GM19193 (cell line): ENCODE results near the gene NINL.

Experiments used
- POLR2A ChIP-seq: IDR thresholded peaks from 4 replicates; pipeline ENCODE4 v1.6.1; 2011; ENCODE audit not compliant: insufficient read depth, insufficient read length; ENCODE audit errors: extremely low read depth

NINL gene

DNA sequence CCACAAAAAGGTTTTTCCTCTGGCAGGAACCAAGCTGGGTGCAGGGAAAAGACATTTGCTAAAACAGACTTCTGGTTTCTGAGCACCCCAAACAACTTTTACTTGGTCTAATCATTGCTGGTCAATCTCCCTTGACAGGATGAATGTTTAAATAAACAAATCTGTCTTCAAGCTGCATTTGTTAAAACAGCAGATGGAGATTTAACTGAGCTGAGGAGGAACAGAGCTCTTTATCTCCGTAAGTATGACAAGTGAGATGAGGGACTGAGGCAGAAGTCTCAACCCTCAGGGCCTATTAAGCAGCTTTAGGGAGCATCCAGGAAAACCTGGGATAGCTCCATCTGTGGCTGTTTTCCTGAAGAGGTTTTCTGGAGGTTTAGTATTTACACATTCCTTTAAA, 40.6 kb downstream of the NINL start:
- no peak for TF ChIP-seq POLR2A

DNA sequence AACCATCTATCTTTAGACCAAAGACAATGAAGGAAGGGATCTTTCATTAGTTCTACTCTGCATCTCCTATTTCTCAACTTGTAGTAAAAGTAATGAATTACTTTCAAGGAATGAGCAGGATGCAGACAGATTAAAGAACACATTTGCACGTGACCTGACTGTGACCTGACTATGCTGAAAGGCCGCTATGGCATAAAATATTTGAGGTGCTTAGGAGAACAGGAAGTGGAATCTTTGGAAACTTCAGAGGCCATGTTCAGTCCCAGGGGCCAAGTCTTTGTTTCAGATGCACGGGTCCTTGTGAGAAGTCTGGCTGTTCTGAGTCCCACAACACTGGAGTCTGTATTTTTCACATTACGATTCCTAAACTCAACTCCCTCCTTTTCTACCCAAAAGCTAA, 41.0 kb downstream of the NINL start:
- TF ChIP-seq POLR2A: no peak

DNA sequence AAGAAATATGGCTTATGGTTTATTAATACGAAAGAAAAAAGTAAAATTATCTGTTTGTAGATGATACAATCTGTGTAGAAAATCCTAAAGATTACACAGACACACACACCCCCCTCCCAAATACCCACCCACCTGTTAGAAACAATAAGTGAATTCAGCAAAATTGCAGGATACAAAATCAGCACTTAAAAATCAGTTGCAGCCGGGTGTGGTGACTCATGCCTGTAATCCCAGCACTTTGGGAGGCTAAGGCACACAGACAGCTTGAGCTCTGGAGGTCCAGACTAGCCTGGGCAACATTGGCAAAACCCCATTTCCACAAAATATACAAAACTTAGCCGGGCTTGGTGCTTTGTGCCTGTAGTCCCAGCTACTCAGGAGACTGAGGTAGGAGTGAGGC, 42.3 kb downstream of the NINL start:
- no peak for TF ChIP-seq POLR2A

DNA sequence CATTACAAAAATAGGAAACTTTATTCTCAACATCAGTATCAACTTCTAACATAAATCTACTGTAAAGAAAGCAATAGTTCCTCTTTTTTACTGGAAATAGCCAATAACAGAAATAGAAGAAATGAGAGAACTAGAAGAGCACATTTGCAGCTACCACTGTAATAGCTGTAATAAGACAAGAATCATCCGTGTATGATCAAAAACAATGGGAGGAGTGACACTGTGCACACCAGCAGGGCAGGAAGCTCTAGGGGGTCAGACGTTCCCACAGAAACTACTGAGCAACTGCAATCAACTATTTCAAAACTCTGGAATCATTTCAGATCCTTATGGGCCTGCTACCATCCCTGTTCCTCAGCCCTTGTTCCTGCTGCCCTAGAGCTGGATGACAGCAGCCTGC, 43.7 kb downstream of the NINL start:
- TF ChIP-seq POLR2A: no peak

DNA sequence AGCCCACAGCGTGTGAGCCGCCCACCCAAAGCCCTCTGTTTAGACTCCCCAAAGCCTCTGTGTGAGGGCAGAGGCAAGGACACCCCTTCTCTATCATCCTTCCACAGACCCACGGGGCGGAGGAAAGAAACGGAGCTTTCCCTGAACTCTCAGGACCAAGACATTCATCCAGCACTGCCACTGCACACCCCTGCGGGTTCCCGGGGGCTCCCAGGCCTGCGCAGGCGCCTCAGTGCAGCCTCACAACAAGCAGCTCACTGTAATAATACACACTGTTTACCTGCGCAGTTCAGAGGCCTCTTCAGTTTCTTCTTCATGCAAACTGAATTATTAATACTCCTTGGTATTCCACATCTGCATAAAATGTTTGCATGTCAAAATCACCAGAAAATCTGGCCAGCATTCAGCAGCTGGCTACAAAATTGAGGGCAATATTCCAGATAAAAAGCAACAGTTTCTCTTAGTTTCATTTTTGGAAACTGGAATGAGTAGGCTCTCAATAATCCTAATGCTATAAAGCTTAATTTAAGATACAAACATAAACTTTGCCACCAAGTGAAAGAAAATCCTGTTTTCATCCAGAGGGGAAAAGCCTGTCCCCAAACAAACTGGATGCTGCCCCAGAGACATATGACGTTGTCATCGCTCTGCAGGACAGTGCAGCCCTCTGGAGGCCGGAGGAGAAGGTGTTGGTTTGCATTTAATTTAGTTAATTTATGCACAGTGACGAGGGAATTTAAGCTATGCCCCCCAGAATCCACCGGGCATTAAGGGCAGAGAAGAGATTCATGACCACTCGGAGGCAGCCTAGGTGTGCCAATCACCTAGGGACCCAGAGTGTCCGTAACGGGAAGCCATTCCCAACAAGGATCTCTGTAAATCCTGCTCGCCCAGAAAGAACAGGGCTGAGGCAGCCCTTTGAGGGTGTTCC, 45.3 kb downstream of the NINL start:
- no peak for TF ChIP-seq POLR2A

DNA sequence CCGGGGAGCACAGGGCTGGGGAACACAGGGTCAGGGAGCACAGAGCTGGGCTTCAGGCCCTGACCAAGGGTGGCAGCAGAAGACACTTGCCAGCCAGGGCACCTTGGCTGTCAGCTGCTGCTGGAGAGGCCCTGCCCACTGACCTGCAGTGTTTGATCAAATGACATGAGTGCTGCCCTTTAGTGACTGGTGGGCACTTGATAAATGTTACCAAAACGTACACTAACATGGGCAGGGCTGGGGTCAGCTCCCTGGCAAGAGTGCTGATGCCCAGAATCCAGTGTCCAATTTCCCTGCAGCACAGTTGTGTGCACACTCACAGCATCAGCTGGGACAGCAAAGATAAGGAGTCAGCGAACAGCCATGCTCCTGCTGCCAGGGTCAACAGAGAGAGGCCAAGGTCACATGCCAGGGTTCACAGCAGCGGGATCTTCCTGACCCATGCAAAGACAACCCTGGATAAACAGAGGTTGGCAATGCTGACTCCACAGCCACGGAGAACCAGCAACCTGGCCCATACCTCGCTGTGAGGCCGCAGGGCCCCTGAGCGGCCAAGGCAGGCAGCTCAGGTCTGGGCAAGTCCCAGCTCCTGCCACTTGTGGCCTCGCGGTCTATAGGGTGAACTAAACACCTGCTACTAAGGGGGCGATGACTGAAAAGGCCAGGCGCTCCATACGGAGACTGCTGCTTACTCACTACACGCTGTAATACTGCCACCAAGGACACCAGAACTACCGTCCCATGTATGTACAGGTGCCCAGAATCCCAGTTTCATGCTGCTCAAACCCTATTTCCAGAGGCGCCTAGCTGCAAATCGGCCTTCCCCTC, 46.3 kb downstream of the NINL start:
- TF ChIP-seq POLR2A: no peak

DNA sequence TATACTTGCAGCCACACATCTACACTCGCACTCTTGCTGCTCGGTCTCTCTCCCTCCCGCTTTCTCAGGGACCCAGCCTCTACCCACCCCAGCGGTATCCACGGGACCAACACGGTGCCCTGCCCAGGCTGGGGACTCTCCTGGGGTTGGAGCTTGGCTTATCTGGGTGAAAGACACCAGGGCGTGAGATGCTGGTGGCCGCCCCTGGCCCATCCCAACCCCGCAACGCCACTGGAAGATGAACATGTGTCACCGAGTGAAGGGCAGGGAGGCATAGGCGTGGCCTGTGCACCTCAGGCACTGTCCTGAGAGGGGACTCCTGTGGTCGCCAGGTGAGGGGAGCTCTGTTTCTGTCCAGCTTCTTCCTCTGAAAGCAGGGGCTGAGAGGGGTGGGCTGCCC, 47.4 kb downstream of the NINL start:
- no peak for TF ChIP-seq POLR2A

DNA sequence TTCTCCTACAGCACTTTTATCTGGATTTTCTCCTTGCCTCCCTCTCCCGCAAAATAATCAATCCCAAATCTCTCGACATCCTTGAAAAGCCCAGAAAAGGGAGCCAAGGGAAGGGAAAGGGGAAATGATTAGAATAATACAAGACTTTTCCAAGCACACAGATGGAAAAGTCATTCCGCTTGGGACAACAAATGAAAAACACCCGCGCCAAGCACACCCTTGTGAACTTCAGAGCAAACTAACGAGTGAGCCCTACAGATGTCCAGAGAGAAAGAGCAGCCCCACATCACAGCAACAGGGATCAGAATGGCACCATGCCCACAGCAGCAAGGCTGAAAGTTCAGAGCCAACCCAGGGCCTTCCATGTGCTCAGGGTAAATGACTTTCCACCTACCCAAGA, 49.6 kb downstream of the NINL start:
- no peak for TF ChIP-seq POLR2A

DNA sequence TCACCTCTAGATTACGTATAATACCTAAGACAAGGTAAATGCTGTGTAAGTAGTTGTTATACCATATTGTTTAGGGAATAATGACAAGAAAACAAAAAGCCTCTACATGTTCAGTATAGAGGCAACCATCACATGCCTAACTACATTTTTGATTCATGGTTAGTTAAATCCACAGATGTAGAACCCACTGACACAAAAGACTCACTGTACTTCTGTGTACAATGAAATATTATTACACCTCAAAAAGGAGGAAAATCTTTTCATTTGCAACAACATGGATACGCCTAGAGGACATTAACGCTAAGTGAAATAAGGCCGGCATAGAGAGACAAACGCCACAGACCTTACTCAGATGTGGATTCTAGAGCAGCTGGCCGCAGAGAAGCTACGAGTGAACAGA, 50.5 kb downstream of the NINL start:
- no peak for TF ChIP-seq POLR2A

DNA sequence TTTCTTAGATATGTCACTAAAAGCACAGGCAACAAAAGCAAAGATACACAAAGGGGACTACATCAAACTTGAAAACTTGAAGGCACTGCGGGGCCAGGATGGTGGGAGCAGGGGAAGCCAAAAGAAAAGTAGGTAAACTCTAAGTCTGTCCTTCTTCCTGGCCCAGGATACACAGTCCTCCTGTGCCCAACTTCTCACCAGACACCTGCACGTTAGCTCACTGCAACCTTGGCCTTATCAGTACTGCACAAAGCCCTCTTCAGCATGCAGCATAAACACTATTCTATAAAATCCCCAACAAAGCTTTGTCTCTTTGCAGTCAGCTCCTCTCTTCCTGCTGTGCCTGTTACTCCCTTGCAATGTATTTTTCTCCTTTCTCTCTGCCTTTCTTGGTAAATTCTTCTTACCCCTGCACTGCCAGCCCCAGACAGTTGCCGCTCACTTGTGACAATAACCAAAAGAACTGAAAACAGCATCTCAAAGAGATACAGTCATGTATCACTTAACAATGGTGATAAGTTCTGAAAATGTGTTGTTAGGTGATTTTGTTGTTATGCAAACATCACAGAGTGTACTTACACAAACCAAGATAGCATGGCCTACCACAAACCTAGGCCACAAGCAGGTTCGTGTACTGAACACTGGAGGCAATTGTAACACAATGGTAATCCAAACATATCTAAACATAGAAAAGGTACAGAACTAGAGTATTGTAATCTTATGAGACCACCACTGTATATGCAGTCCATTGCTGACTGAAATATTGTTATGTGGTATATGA, 51.2 kb downstream of the NINL start:
- TF ChIP-seq POLR2A: no peak

DNA sequence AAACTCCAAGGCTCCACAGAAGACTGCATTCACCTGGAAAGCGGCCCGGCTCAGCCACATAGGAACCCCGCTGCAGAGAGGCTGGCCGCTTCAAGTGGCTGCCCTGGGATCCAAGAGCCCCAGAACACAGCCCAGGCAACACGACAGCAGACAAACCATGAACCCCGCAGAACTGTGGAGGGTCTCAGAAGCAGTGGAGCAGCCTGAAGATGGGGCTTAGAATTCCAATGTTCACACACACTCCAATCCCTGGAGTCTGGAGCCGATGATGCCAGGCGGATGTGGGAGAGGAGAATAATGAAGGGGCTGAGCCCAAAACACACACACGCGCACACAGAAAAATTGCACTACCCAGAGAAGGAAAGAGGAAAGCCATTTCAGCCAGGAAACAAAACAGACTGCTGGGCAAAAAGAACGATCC, 52.4 kb downstream of the NINL start:
- TF ChIP-seq POLR2A: no peak

DNA sequence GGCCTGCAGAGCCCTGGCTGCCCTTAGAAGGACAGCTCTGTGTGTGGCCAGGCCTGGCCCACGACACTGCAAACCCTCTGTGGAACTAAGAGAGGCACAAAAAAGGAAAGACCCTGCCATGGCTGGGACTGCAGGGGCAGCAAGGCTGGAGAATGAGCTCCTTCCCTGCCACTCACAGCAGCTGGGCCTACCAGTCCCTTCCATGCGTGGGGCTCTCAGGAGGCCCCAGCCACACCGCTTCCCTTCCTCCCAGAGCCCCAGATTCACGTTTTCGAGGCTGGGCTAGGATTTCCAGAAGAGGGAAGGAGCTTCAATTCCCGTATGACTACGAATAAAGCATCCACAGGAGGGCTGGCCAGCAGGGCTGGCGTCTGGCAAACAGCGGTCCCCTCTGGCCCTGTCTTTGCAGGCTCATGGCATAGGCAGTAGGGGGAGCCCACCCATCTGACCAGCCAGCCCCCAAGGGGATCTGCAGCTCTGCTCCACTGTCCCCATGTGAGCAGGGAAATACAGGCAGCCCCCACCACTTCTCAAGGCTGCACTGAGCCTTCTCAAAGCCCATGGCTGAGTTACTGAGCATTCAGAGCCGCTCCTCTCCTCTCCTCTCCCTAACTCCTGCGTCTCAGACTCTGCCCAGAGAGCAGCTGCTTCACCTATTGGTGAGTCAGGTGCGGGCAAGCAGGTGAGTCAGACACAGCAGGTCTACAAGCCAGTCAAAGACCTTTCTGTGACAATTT, 53.1 kb downstream of the NINL start:
- TF ChIP-seq POLR2A: no peak

DNA sequence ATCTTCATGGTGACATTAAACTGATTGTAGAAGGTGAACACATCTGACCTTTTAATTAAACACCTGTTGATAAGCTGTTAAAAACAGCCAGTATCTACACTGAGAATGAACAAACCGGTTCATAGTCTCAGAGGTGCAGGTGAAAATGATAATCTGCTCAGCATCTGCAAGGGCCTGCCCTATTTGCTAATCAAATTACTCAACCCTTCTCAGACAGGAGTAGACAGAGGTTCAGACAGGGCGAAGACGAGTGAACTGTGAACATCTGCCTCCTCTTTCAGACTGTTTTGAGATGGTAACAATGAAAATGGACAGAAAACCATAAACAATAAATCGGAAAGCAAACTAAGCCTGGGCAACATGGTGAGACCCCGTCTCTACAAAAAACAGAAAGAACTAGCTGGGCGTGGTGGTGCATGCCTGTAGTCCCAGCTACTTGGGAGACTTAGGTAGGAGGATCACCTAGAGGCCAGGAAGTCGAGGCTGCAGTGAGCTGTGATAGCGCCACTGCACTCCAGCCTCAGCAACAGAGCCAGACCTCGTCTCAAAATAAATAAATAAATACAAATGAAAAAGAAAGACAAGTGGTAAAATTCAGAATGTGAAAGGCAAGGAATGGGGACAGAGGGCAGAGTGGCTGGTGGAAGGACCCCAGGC, 55.9 kb downstream of the NINL start:
- TF ChIP-seq POLR2A: no peak

DNA sequence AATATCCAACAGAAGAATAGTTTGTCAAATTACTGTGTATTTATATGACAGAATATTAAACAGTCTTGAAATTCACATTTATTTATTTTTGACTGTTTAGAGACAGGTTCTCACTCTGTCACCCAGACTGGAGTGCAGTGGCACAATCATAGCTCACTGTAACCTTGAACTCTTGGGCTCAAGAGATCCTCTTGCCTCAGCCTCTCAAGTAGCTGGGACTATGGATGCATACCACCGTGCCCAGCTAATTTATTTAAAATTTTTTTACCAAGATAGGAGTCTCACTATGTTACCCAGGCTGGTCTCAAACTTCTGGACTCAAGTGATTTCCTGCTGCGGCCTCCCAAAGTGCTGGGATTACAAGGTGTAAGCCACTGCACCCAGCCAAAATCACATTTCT, 57.4 kb downstream of the NINL start:
- no peak for TF ChIP-seq POLR2A
